GM19023 (cell line): ENCODE measurements around the gene GCSAML.

Experiments used
- ATAC-seq: cut with Tn5 transposase; IDR thresholded peaks from one replicate; pipeline ENCODE4 v1.9.1; 2021; ENCODE audit warnings: mild to moderate bottlenecking, moderate library complexity; ENCODE audit not compliant: unreplicated experiment

GCSAML gene

DNA sequence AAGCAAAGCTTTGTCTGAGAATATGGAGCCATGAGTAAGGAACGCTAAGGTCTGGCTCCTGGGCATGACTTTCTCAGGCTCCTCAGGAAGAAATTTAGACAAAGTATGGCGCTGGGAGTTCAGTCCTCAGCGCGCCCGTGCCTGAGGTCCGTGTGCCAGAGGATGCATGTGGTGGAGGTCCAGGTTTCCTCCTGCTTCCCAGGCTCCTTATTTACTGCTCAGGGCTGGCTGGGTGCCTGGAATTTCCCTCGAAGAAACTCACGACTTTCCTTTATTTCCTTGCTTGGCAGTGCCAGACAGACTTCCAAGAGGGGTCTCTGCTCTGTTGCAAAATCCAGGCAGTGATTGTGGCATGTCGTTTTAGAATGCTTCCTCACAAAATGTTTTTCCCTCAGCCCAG is 13.3 kb downstream of the GCSAML start:
- no peak for ATAC-seq

DNA sequence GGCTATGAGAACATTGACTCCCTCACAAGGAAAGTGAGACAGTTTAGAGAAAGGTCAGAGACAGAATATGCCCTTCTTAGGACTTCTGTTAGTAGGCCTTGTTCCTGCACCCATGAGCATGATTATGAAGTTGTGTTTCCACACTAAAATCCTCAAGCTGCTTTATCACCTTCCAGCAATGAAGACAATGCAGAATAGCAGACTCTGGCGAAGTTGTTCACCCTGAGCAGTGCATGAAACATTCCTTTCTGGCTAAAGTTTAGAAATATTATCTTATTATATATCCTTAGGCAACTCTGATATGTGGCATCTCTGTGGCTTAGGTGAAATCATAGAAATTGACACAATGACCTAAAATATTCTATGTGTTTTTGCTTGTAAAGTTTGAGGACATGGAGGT is 25.3 kb downstream of the GCSAML start:
- no peak for ATAC-seq

DNA sequence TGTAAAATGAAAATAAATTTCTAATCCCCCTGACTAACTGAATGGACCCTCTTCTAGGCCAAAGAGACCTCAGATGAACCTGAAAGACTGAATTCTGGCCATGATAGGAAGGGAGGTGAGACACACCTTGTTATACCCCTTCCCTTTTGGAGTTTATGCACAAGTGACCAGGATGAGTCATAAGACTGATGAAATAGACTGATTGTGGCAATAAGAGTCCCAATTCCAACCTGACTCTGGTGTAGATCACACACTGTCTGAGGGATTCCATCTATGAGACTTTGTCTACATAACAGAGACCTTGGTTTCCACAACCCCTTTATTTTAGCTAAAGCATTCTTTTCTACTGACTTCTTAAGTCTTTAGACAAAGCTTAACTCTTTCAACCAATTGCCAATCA is 25.7 kb downstream of the GCSAML start:
- no peak for ATAC-seq

DNA sequence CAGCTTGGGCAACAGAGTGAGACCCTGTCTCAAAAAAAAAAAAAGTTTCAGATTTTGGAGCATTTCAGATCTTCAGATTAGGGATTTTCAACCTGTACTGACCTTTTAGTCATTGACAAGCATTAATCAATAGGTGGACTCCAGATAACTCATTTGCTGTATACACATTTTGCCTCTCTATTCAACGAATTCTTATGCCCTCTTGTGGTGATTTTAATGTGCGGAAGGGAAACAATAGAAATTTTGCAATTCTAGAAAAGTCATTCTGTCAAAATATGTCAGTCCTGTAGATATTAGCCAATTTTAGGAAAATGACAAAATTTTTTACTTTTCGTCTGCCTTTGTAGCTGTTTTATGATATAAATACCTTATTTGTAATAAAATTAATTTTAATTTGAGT is 27.6 kb downstream of the GCSAML start:
- ATAC-seq = no peak

- ATAC-seq = no peak
Observed at GRCh38 chr1:247578946-247579460, 30.1 kb downstream of the GCSAML start.

DNA sequence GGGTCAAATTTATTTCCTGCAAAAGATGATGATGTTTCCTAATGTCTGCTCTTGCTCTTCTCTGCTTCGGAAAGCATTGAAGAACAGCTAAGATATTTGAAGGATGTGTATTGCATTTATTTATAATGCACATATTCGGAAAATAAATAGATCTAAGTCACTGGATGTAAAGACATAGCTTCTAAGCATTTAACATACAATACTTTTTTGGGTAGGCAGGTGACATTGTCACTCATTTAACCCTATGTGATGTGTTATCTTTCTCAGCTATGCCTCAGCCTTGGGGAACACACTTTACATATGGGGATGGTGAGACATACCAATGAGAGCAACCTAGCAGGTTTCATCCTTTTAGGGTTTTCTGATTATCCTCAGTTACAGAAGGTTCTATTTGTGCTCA is 39.1 kb downstream of the GCSAML start, which contains the start of gene OR2G2:
Gene OR2G2 (plus strand): TSS at position 301 of the 400 bp plus-strand sequence. CDS start 0 bp downstream, at position 301.
- ATAC-seq = no peak

GRCh38 chr1:247605286-247605685 is 56.4 kb downstream of the GCSAML start, which contains the start of gene OR2G3:
TSS of gene OR2G3 (plus strand) at chr1:247605586. CDS start at chr1:247605586, 0 bp downstream.
- ATAC-seq = no peak

DNA sequence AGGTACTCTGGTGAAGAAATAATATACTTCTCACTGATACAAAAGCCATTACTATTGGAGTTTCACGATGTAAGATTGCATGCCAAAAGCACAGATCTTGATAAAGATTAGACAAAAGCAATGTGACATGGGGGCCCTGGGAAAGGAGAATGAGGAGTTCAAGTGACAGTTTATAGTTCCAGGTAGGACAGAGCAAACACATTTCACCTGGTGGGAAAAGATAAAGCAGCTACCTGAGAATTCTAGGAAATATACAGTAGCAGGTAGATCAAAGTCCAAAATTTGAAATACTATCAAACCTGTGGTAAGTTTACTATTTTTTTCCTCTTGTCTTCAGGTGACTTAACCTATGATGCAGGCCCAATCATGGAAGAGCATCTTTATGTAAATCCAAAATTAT is 64.5 kb downstream of the GCSAML start:
- no peak for ATAC-seq

DNA sequence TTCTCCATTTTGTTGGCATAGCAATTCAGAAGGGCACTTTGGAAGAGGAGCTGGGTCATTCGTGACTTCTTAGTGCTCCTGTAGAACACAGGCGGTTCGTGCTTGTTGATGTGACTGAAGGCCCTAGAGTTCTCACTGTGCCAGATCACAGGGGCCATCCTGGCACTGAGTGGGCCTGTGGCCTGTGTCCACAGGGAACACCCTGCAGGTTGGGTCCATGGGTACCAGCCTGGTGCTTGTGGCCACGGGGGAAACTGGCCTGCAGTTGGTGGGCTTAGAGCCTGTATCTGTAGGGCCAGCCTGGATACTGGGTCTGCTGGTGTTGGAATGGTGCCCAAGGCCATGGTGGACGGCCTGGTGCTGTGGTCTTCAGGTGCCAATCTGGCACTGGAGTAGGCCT is 65.7 kb downstream of the GCSAML start:
- no peak for ATAC-seq
